Endodermal cell (in vitro differentiated cells): ENCODE data around the gene ZNF407. TPM values are rescaled to one million over a fixed set of nuclear protein-coding genes. Genes with fewer than 3 reads are reported as not detected.

Experiments used
- DNase-seq: peaks from one replicate; pipeline ENCODE4 v3.0.0-alpha.2; 2017
- H3K27ac ChIP-seq: 2 replicates; pipeline ENCODE4 v1.5.1; 2013; ENCODE audit warnings: mild to moderate bottlenecking, low read depth, low read length, moderate library complexity
- H3K27me3 ChIP-seq: 2 replicates; pipeline ENCODE4 v1.6.1; 2013; ENCODE audit warnings: mild to moderate bottlenecking, low read length, moderate library complexity; ENCODE audit not compliant: insufficient read depth, control insufficient read depth, poor library complexity, severe bottlenecking
- H3K36me3 ChIP-seq: 2 replicates; pipeline ENCODE4 v1.7.0; 2013; ENCODE audit warnings: mild to moderate bottlenecking, low read length, moderate library complexity; ENCODE audit not compliant: control insufficient read depth, insufficient read depth
- H3K4me1 ChIP-seq: one replicate; pipeline ENCODE4 v1.7.0; 2013; ENCODE audit warnings: low read length; ENCODE audit not compliant: control insufficient read depth, insufficient read depth
- H3K4me3 ChIP-seq: 2 replicates; pipeline ENCODE4 v1.5.1; 2013; ENCODE audit warnings: mild to moderate bottlenecking, low read length, moderate library complexity
- H3K9ac ChIP-seq: 2 replicates; pipeline ENCODE4 v1.6.1; 2013; ENCODE audit warnings: mild to moderate bottlenecking, low read length, moderate library complexity; ENCODE audit not compliant: poor library complexity, severe bottlenecking; ENCODE audit errors: extremely low read depth
- H3K9me3 ChIP-seq: 2 replicates; pipeline ENCODE4 v1.6.1; 2013; ENCODE audit warnings: mild to moderate bottlenecking, low read length, moderate library complexity; ENCODE audit not compliant: control insufficient read depth
- H3K27ac Mint-ChIP-seq: 2 replicates; pipeline ENCODE4 v1.8.0; 2020; ENCODE audit warnings: mixed read lengths
- H3K27me3 Mint-ChIP-seq: 2 replicates; pipeline ENCODE4 v1.8.0; 2021; ENCODE audit warnings: mild to moderate bottlenecking, mixed read lengths; ENCODE audit not compliant: insufficient read depth
- H3K36me3 Mint-ChIP-seq: 2 replicates; pipeline ENCODE4 v1.8.0; 2020; ENCODE audit warnings: low read depth, mixed read lengths
- H3K4me1 Mint-ChIP-seq: 2 replicates; pipeline ENCODE4 v1.8.0; 2020; ENCODE audit warnings: mixed read lengths
- H3K4me3 Mint-ChIP-seq: 2 replicates; pipeline ENCODE4 v1.8.0; 2020; ENCODE audit warnings: mild to moderate bottlenecking, moderate library complexity, mixed read lengths
- H3K9me3 Mint-ChIP-seq: 2 replicates; pipeline ENCODE4 v1.8.0; 2020; ENCODE audit warnings: mild to moderate bottlenecking, mixed read lengths
- WGBS, 2 experiments: methylation state at CpG; one replicate each; pipeline versions ENCODE4 v1.1.5 to v1.1.7; 2013; ENCODE audit warnings: missing lambda C conversion rate in 2 of 2, mixed read lengths in 1 of 2; ENCODE audit not compliant: insufficient coverage in 1 of 2, insufficient read length in 1 of 2; 5-methylcytosine and 5-hydroxymethylcytosine counted together
- total RNA-seq, 2 donors: library from RNA; stranded (reverse); fragmentation: NEBNext Ultra II Directional in 1 of 2; extraction: Animal tissue kit (Norgen Biotek cat#: 25700) in 1 of 2; gene quantifications; 2 replicates in 1 of 2; 3 replicates in 1 of 2; pipeline ENCODE4 v1.2.1, GENCODE V29; 2021
- TF ChIP-seq, protein P1 (sequence below): fragments of 200-600 bp; sonication (generic); conservative IDR thresholded peaks from 2 replicates; pipeline ENCODE4 v1.5.0; 2021; ENCODE audit warnings: antibody characterized with exemption, mild to moderate bottlenecking

Gene ZNF407
- total RNA-seq, 2 donors from 2014 or later, result 7.6 to 13.1 TPM

GRCh38 chr18:74679679-74680076 lies 82.0 kb downstream of the ZNF407 start:
- Mint-ChIP-seq H3K4me3 (no peak overlapping the region), H3K36me3 (peaks cover 15% of the 10 kb centered on the region), H3K27ac (no peak overlapping the region), H3K4me1 (peaks cover 7% of the 10 kb centered on the region), H3K27me3 (no peaks in the 10 kb centered on the region), H3K9me3 (peaks cover 24% of the 10 kb centered on the region)
- WGBS, 2 experiments, result 90% methylated on average over 2 of the region's 2 CpGs; no CpG with 5 or more reads in 1 of the 2 experiments
- Histone ChIP-seq H3K4me1 (no peaks in the 10 kb centered on the region), H3K4me3 (no peak overlapping the region), H3K9ac (no peak overlapping the region), H3K27ac (no peak overlapping the region), H3K36me3 (no peaks in the 10 kb centered on the region), H3K9me3 (peaks cover 21% of the 10 kb centered on the region), H3K27me3 (no peaks in the 10 kb centered on the region)
- DNase-seq, result no peak
- TF ChIP-seq, protein P1, sequence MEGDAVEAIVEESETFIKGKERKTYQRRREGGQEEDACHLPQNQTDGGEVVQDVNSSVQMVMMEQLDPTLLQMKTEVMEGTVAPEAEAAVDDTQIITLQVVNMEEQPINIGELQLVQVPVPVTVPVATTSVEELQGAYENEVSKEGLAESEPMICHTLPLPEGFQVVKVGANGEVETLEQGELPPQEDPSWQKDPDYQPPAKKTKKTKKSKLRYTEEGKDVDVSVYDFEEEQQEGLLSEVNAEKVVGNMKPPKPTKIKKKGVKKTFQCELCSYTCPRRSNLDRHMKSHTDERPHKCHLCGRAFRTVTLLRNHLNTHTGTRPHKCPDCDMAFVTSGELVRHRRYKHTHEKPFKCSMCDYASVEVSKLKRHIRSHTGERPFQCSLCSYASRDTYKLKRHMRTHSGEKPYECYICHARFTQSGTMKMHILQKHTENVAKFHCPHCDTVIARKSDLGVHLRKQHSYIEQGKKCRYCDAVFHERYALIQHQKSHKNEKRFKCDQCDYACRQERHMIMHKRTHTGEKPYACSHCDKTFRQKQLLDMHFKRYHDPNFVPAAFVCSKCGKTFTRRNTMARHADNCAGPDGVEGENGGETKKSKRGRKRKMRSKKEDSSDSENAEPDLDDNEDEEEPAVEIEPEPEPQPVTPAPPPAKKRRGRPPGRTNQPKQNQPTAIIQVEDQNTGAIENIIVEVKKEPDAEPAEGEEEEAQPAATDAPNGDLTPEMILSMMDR, result no peak

DNA sequence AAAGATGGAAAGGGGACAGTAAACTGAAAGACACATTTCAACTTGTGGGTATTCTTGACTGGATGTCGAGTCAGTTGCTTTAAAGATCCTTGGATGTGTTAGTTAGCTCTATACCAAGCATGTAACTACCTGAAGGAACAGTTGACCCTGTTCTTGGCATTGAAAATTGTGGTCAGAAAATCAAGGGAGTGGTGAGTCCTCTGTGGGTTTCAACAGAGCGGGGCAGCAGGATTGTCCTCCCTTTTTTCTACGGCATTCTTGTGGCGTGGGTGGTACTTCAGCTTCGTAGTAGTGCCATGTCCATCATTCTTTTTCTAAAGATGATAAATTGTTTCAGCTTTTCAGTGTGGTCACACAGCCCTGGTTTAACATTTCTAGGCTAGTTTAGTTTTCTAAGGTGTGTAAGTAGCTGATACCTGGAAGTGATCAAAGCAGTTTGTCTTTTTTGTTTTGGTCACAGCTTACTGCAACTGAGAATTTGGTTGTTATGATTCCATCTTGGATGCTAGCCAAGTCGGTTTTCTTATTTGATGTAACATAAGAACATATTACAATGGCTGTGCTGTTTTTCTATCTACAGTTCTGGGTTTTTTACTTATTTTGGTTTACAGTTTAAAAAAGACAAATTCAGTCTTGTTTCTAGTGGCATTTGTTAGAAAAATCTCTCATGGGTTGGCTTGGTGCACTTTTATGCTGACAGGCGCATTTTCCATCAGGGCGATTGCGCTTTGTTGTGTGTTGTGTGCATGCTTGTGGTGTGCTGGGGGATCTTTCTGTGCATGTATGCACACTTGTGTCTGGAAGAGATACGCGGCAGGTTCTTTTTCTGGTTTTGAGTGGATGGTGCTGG lies 84.7 kb downstream of the ZNF407 start:
- TF ChIP-seq, protein P1, result no peak
- Mint-ChIP-seq H3K4me3 (no peak overlapping the region), H3K27ac (no peak overlapping the region), H3K4me1 (no peaks in the 10 kb centered on the region), H3K27me3 (no peaks in the 10 kb centered on the region), H3K36me3 (peaks cover 9% of the 10 kb centered on the region), H3K9me3 (peaks cover 10% of the 10 kb centered on the region)
- no peaks in the 10 kb centered on the region for H3K27me3 ChIP-seq
- H3K27ac ChIP-seq, result no peak overlapping the region
- 93% methylated on average over 6 to 11 of the region's 11 CpGs for WGBS, 2 experiments
- H3K4me3 ChIP-seq, result no peak overlapping the region
- no peak overlapping the region for H3K9ac ChIP-seq
- no peaks in the 10 kb centered on the region for H3K36me3 ChIP-seq
- no peak for DNase-seq
- H3K4me1 ChIP-seq, result no peaks in the 10 kb centered on the region
- H3K9me3 ChIP-seq, result peaks cover 12% of the 10 kb centered on the region

GRCh38 chr18:74682991-74683297 lies 85.3 kb downstream of the ZNF407 start:
- H3K36me3 ChIP-seq, result no peaks in the 10 kb centered on the region
- no peak for DNase-seq
- H3K4me3 Mint-ChIP-seq, result no peak overlapping the region
- WGBS, 2 experiments, result no CpG with 5 or more reads among the region's 1 CpG
- peaks cover 6% of the 10 kb centered on the region for H3K36me3 Mint-ChIP-seq
- no peaks in the 10 kb centered on the region for H3K4me1 ChIP-seq
- H3K27me3 Mint-ChIP-seq, result no peaks in the 10 kb centered on the region
- H3K27ac ChIP-seq, result no peak overlapping the region
- peaks cover 4% of the 10 kb centered on the region for H3K9me3 Mint-ChIP-seq
- H3K9ac ChIP-seq, result no peak overlapping the region
- no peak overlapping the region for H3K4me3 ChIP-seq
- H3K9me3 ChIP-seq, result peaks cover 7% of the 10 kb centered on the region
- no peaks in the 10 kb centered on the region for H3K4me1 Mint-ChIP-seq
- no peaks in the 10 kb centered on the region for H3K27me3 ChIP-seq
- TF ChIP-seq, protein P1, result no peak
- H3K27ac Mint-ChIP-seq, result no peak overlapping the region
